Measurements from ENCODE around the gene CAMTA1. TPM values are rescaled to one million over a fixed set of nuclear protein-coding genes. Genes with fewer than 3 reads are reported as not detected.
"Not testable (repeated sequence)": the region's sequence is repeated elsewhere in the genome, so short reads cannot be mapped to it uniquely, and the experiment has no call there.

CAMTA1 gene
- total and polyA plus RNA-seq, 12 donors = 123 to 265 (median 142) TPM

DNA sequence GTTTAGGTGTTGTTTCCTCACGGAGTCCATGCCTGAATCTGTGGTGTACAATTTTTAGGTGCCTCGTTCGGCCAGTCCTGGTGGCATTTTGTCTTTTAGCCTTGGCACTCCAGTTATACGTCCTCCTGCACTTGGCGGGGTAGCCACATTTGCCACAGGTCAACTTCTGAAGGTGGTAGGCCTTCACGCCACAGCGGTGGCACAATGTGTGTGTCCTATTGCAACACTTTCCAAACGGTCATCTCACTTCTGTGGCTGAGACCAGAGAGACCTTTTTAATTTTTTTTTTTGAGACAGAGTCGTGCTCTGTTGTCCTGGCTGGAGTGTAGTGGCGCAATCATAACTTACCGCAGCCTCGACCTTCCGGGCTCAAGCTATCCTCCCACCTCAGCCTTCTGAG, 49.1 kb downstream of the CAMTA1 start:
- ATAC-seq (no peak), DNase-seq (no peak)
- peaks cover 0 to 30% (median 18%) of the 10 kb centered on the region in 9 donors for H3K4me1 ChIP-seq
- H3K4me3 ChIP-seq = no peak overlapping the region
- no peaks in the 10 kb centered on the region for H3K9me3 ChIP-seq
- TF ChIP-seq, protein P1, sequence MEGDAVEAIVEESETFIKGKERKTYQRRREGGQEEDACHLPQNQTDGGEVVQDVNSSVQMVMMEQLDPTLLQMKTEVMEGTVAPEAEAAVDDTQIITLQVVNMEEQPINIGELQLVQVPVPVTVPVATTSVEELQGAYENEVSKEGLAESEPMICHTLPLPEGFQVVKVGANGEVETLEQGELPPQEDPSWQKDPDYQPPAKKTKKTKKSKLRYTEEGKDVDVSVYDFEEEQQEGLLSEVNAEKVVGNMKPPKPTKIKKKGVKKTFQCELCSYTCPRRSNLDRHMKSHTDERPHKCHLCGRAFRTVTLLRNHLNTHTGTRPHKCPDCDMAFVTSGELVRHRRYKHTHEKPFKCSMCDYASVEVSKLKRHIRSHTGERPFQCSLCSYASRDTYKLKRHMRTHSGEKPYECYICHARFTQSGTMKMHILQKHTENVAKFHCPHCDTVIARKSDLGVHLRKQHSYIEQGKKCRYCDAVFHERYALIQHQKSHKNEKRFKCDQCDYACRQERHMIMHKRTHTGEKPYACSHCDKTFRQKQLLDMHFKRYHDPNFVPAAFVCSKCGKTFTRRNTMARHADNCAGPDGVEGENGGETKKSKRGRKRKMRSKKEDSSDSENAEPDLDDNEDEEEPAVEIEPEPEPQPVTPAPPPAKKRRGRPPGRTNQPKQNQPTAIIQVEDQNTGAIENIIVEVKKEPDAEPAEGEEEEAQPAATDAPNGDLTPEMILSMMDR (IDR thresholded peaks at IDR 0.05) = no peak
- 92 to 94% methylated on average over 13 of the region's 13 CpGs for WGBS, 2 donors
- intact Hi-C loops (cut with DNase I) = no loop called here
- H3K36me3 ChIP-seq = peaks cover 0 to 19% (median 0%) of the 10 kb centered on the region in 9 donors
- no peaks in the 10 kb centered on the region for H3K27me3 ChIP-seq
- H3K27ac ChIP-seq = no peak overlapping the region

DNA sequence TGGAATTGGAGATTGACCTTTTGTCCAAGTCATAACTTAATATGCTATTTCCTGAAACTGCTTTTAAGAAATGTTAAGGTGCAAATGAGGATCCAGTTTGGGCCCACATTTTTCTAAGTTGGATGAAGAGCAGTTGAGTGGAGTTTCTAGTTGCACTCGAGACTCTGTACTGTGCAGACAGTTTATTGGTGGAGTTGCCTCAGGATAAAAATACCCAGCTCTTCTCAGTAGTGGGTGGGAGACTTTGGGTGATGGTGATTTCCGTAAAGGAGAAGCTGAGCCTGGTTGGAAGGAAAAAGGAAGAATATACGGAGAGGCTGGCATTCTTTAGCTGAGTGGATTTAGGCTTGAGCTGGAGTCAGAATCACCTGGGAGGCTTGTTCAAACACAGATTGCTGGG, 49.9 kb downstream of the CAMTA1 start:
- 87 to 89% methylated on average over 3 of the region's 3 CpGs for WGBS, 2 donors
- intact Hi-C loops (cut with DNase I) = no loop called here
- DNase-seq (no peak), ATAC-seq (no peak)
- H3K9me3 ChIP-seq = no peaks in the 10 kb centered on the region
- TF ChIP-seq, protein P1 (IDR thresholded peaks at IDR 0.05) = no peak
- H3K27ac ChIP-seq = no peak overlapping the region
- peaks cover 0 to 16% (median 0%) of the 10 kb centered on the region in 9 donors for H3K36me3 ChIP-seq
- H3K4me3 ChIP-seq = no peak overlapping the region
- no peaks in the 10 kb centered on the region for H3K27me3 ChIP-seq
- peaks cover 0 to 30% (median 18%) of the 10 kb centered on the region in 9 donors for H3K4me1 ChIP-seq

DNA sequence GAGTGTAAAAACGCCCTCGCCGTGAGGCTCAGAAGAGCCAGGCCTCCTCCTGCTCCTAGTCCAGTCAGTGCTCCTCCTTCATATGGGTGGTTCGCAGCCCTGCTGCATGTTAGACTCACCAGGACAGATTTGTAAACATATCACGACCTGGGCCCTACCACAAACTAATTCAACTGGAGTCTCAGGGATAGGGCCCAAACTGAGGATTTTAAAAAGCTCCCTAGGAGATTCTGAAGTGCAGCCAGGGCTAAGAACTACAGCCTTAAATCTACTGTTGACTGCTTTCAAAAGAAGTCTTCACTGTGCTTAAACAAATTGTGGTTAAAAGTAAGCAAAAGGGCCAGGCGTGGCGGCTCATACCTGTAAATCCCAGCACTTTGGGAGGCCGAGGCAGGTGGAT, 57.0 kb downstream of the CAMTA1 start:
- TF ChIP-seq, protein P1 (IDR thresholded peaks at IDR 0.05) = no peak
- WGBS, 2 donors = 91 to 92% methylated on average over 8 of the region's 8 CpGs

DNA sequence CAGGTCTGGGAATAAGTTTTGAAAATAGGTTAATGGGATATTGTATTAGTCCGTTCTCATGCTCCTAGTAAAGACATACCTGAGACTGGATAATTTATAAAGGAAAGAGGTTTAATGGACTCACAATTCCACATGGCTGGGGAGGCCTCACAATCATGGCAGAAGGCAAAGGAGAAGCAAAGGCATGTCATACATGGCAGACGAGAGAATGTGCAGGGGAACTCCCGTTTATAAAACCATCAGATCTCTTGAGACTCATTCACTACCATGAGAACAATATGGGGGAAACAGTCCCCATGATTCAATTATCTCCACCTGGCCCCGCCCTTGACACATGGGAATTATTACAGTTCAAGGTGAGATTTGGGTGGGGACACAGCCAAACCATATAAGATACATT, 60.5 kb downstream of the CAMTA1 start:
- H3K27me3 ChIP-seq; H3K9me3 ChIP-seq; intact Hi-C loops (cut with DNase I); H3K4me1 ChIP-seq; DNase-seq; ATAC-seq; H3K27ac ChIP-seq; H3K4me3 ChIP-seq: not testable (repeated sequence)
- 94 to 96% methylated on average over 4 of the region's 4 CpGs for WGBS, 2 donors
- peaks cover 0 to 17% (median 0%) of the 10 kb centered on the region in 9 donors for H3K36me3 ChIP-seq

More for the DNA sequence above, 57.0 kb downstream of the CAMTA1 start:
- ATAC-seq = no peak
- no peak for DNase-seq
- no peak overlapping the region for H3K27ac ChIP-seq
- intact Hi-C loops (cut with DNase I) = no loop called here
- no peak overlapping the region for H3K4me3 ChIP-seq
- peaks cover 0 to 26% (median 0%) of the 10 kb centered on the region in 9 donors for H3K36me3 ChIP-seq
- no peaks in the 10 kb centered on the region for H3K27me3 ChIP-seq
- no peaks in the 10 kb centered on the region for H3K4me1 ChIP-seq
- peaks cover 0 to 10% (median 0%) of the 10 kb centered on the region in 11 donors for H3K9me3 ChIP-seq

DNA sequence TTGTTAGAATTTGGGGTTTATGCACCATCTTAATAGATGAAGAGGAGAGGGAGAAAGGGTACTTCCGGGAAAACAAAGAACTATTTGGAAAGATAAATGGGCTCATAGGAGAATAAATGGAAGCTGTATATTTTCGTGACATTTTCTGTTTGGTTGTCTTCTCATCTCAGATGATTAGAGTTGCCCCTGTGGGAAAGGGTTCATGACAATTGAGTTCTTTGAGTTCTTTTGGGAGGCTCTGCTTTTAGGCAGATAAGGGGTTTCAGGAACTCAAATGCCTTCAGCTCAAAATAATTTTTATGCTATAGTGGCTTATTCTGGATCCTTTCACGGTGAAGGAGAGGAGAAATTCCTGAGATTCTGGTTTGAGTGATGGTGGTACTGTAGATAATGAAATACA, 63.6 kb downstream of the CAMTA1 start:
- 72 to 74% methylated on average over 3 of the region's 3 CpGs for WGBS, 2 donors
- no peak for ATAC-seq
- intact Hi-C loops (cut with DNase I) = no loop called here
- peaks cover 0 to 3% (median 0%) of the 10 kb centered on the region in 9 donors for H3K4me1 ChIP-seq
- DNase-seq = no peak
- no peaks in the 10 kb centered on the region for H3K27me3 ChIP-seq
- no peak overlapping the region for H3K4me3 ChIP-seq
- TF ChIP-seq, protein P1 (IDR thresholded peaks at IDR 0.05) = no peak
- H3K9me3 ChIP-seq = peaks cover 0 to 18% (median 0%) of the 10 kb centered on the region in 11 donors
- H3K27ac ChIP-seq = no peak overlapping the region
- peaks cover 0 to 23% (median 0%) of the 10 kb centered on the region in 9 donors for H3K36me3 ChIP-seq
